Measurements from ENCODE around the gene ANXA6. TPM values are rescaled to one million over a fixed set of nuclear protein-coding genes. Genes with fewer than 3 reads are reported as not detected.

The ANXA6 gene
- total and polyA plus RNA-seq, 10 of the 15 experiments (the other 5 are each of a cell fraction or from before 2014, with no cell fraction given), result 44.0 to 571 (median 465) TPM

DNA sequence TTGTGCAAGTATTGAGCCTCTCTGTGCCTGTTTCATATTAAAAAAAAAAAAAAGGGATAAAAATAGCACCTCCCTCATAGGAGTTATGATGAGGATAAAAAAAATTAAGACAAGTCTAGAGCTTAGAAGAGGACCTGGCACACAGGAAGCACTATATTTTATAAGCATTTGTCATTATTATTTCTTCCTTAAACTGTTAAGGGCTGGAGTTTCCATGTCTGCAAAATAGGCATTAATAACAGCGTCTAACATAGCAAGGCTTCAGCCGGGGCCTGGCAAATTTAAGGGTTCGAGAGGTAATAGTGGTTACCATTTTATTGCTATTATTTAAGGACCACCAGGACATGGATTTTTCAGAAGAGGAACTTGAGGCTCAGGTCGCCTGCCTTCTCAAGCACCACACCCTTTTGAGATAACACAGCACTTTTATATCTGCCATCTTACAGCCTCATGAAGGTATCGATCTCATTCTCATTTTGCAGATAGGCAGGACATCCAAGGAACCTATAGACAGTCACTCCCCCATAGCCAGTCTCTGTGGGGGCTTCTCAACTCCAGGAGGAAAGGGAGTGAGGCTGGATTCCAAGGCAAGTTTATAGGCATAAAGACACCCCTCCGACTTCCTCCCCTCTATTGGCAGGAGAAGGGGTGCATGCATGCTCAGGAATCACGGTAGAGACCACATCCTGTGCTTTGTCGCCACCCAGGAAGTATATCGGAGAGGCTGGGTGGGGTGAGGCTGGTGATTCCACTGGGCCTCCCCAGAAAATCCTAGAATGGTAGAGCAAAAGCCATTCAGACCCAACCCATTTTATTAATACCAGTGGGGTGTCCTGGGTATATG lies 2.4 kb downstream of the ANXA6 start (continued):
- TF ChIP-seq BCLAF1 (IDR thresholded peaks at IDR 0.05) (no peak), MEF2B (IDR thresholded peaks at IDR 0.05; ENCODE audit: partially characterized antibody, poor library complexity, severe bottlenecking) (no peak), EGR1 (IDR thresholded peaks at IDR 0.05; ENCODE audit: borderline replicate concordance in 1 of 2, low read depth in 2 of 2, low read length in 2 of 2) (no peak), ZBED1 (IDR thresholded peaks at IDR 0.05; ENCODE audit: borderline replicate concordance) (no peak; the same call in 1 of the 2 replicates), GABPA (IDR thresholded peaks at IDR 0.05; ENCODE audit: low read depth) (no peak), CBFB (IDR thresholded peaks at IDR 0.05; ENCODE audit: low read depth) (peak; percentile 31; the same call in 1 of the 2 replicates), SMAD5 (IDR thresholded peaks at IDR 0.05; ENCODE audit: low read depth) (peak; percentile 15; the same call in 1 of the 2 replicates), TCF12 (IDR thresholded peaks at IDR 0.05; ENCODE audit: low read depth, low read length) (no peak), MTA3 (IDR thresholded peaks at IDR 0.05; ENCODE audit: borderline replicate concordance, low read length) (no peak), CREM (IDR thresholded peaks at IDR 0.05; ENCODE audit: low read depth) (peak; percentile 19; the same call in 1 of the 2 replicates), HDGF (IDR thresholded peaks at IDR 0.05) (no peak), IRF5 (IDR thresholded peaks at IDR 0.05; ENCODE audit: borderline replicate concordance) (no peak), ZSCAN29 (IDR thresholded peaks at IDR 0.05) (no peak), IRF4 (IDR thresholded peaks at IDR 0.05; ENCODE audit: low read depth, low read length) (no peak), NRF1 (conservative IDR thresholded peaks at IDR 0.05; ENCODE audit: low read depth, low read length) (no peak), IKZF2 (IDR thresholded peaks at IDR 0.05) (peak; percentile 45 to 49; a peak in 3 of 4 replicates), POU2F2 (IDR thresholded peaks at IDR 0.05; ENCODE audit: borderline replicate concordance, low read depth, low read length) (no peak), MEF2A (IDR thresholded peaks at IDR 0.05; ENCODE audit: insufficient read depth, low read depth, low read length) (no peak), GATAD2B (conservative IDR thresholded peaks at IDR 0.05; ENCODE audit: low read depth) (no peak), SRF (IDR thresholded peaks at IDR 0.05; ENCODE audit: low read depth in 2 of 2, low read length in 2 of 2) (no peak), POLR2A (IDR thresholded peaks at IDR 0.05; ENCODE audit: low read depth, low read length) (no peak; the same call in 1 of the 2 replicates), CEBPB (IDR thresholded peaks at IDR 0.05; ENCODE audit: borderline replicate concordance in 1 of 2, low read depth in 2 of 2, low read length in 2 of 2) (no peak), BMI1 (IDR thresholded peaks at IDR 0.05; ENCODE audit: borderline replicate concordance) (no peak), RAD51 (IDR thresholded peaks at IDR 0.05) (no peak)
- TF ChIP-seq, protein P1, sequence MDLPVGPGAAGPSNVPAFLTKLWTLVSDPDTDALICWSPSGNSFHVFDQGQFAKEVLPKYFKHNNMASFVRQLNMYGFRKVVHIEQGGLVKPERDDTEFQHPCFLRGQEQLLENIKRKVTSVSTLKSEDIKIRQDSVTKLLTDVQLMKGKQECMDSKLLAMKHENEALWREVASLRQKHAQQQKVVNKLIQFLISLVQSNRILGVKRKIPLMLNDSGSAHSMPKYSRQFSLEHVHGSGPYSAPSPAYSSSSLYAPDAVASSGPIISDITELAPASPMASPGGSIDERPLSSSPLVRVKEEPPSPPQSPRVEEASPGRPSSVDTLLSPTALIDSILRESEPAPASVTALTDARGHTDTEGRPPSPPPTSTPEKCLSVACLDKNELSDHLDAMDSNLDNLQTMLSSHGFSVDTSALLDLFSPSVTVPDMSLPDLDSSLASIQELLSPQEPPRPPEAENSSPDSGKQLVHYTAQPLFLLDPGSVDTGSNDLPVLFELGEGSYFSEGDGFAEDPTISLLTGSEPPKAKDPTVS (IDR thresholded peaks at IDR 0.05; ENCODE audit: low read depth, low read length), result 0 out of 2 replicates have a peak, but pooled peaks have one; percentile 66
- TF ChIP-seq, protein P2, sequence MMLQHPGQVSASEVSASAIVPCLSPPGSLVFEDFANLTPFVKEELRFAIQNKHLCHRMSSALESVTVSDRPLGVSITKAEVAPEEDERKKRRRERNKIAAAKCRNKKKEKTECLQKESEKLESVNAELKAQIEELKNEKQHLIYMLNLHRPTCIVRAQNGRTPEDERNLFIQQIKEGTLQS (IDR thresholded peaks at IDR 0.05; ENCODE audit: borderline replicate concordance, extremely low read depth, low read depth, low read length), result no peak
